ENCODE measurements around the gene GALNT12. TPM values are rescaled to one million over a fixed set of nuclear protein-coding genes. Genes with fewer than 3 reads are reported as not detected.

The GALNT12 gene
- polyA plus RNA-seq, 1 donor (not counting 4 experiments of a cell fraction or from before 2014, with no cell fraction given): 1.8 TPM

DNA sequence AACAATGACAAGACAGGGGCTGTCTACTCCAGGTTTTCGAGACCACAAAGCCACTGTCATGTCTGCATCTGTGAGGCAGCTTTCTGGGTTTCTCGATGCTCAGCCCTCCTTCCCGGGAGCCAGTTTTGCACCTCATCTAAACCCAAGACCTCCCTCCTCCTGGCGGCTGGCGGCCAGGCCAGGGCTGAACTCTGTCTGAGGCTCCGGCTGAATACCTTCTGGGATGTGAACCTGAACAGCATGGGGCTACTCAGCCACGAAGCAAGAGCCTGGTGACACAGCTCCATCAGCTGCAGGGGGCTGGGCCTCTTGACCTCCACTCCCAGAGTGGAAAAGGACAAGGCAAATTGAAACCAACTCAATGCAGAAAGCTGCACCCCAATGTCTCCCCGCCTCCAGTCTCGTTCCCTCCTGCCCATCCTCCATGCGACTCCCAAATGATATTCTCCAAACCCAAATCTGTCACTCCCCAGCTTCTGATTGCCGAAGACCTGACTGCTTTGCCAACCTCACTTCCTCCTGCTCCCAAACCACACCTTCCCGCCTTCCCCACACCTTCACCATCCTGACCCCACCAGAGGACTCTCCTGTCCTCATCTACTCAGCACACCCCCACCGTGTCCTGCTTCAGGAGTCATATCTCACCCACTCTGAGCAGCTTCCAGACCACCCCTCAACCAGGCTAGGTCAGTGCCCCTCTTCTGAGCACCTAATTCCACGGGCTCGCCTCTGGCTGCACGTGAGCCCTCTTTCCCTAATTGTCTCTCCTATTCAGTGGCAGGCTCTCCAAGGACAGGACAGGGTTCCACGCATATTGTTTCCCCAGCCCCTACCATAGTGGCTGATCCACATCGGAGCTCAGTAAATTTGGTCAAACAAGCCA lies 15.6 kb upstream of the GALNT12 start:
- Histone ChIP-seq H3K27me3 (ENCODE audit: control insufficient read depth, extremely low read depth, insufficient read depth, low read length) (no peaks in the 10 kb centered on the region), H3K9me3 (ENCODE audit: control insufficient read depth, low read depth, low read length) (no peaks in the 10 kb centered on the region), H3K4me1 (ENCODE audit: control insufficient read depth, extremely low read depth, insufficient read depth, low read length) (peaks cover 38% of the 10 kb centered on the region), H3K27ac (ENCODE audit: control insufficient read depth, insufficient read depth, low read length) (no peak overlapping the region), H3K79me2 (ENCODE audit: control insufficient read depth, insufficient read depth, low read length) (peaks cover 26% of the 10 kb centered on the region), H3K4me3 (ENCODE audit: control insufficient read depth in 2 of 3, extremely low read depth in 1 of 3, insufficient read depth in 2 of 3, low read depth in 1 of 3, low read length in 3 of 3) (no peak overlapping the region), H3K4me2 (ENCODE audit: control insufficient read depth, extremely low read depth, insufficient read depth, low read depth, low read length) (peak overlapping the region; percentile 44), H4K20me1 (ENCODE audit: control insufficient read depth, extremely low read depth, insufficient read depth, low read length) (no peaks in the 10 kb centered on the region), H3K9me1 (ENCODE audit: control insufficient read depth, extremely low read depth, insufficient read depth, low read length) (no peaks in the 10 kb centered on the region), H3K36me3 (ENCODE audit: control insufficient read depth in 2 of 2, extremely low read depth in 1 of 2, insufficient read depth in 2 of 2, low read length in 2 of 2) (peaks cover 1 to 14% of the 10 kb centered on the region in 2 experiments), H3K9ac (ENCODE audit: control insufficient read depth, extremely low read depth, insufficient read depth, low read length) (peak overlapping the region; percentile 33), H2AFZ (ENCODE audit: control insufficient read depth, low read length) (no peak overlapping the region)
- dilution Hi-C loops (cut with MboI; ENCODE audit: extremely low pct_ligation_motif_present, low sequenced_read_pairs): no loop called here
- TF ChIP-seq EZH2 (IDR thresholded peaks at IDR 0.05; ENCODE audit: low read length): no peak
- TF ChIP-seq, protein P1, sequence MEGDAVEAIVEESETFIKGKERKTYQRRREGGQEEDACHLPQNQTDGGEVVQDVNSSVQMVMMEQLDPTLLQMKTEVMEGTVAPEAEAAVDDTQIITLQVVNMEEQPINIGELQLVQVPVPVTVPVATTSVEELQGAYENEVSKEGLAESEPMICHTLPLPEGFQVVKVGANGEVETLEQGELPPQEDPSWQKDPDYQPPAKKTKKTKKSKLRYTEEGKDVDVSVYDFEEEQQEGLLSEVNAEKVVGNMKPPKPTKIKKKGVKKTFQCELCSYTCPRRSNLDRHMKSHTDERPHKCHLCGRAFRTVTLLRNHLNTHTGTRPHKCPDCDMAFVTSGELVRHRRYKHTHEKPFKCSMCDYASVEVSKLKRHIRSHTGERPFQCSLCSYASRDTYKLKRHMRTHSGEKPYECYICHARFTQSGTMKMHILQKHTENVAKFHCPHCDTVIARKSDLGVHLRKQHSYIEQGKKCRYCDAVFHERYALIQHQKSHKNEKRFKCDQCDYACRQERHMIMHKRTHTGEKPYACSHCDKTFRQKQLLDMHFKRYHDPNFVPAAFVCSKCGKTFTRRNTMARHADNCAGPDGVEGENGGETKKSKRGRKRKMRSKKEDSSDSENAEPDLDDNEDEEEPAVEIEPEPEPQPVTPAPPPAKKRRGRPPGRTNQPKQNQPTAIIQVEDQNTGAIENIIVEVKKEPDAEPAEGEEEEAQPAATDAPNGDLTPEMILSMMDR (optimal IDR thresholded peaks at IDR 0.05 in 1 of 3, IDR thresholded peaks at IDR 0.05 in 1 of 3, conservative IDR thresholded peaks at IDR 0.05 in 1 of 3; ENCODE audit: extremely low read depth in 1 of 3, insufficient read depth in 2 of 3, low read length in 3 of 3): no peak
- FAIRE-seq: no peak
- DNase-seq (ENCODE audit: low read depth, low spot score): no peak

DNA sequence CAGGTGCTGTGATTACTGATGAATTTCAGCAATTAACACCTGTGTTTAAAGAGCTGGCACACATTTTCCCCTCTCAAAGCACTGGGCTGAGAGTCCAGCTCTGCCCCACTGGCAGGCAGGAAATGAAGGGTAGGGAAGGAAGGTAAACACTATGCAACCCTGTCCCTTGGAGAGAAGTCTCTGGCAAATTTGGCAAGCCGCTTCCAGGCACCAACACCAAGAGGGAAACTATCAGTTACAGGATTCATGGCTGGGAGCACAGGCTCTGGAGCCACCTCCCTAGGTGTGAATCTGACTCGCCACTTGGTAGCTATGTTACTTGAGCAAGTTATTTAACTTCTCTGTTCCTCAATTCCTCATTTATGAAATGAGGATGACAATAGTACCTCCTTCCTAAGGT lies 14.4 kb upstream of the GALNT12 start:
- dilution Hi-C loops (cut with MboI; ENCODE audit: extremely low pct_ligation_motif_present, low sequenced_read_pairs): no loop called here
- no peak for DNase-seq (ENCODE audit: low read depth, low spot score)
- Histone ChIP-seq H3K36me3 (ENCODE audit: control insufficient read depth in 2 of 2, extremely low read depth in 1 of 2, insufficient read depth in 2 of 2, low read length in 2 of 2) (peaks cover 1 to 11% of the 10 kb centered on the region in 2 experiments), H3K9me3 (ENCODE audit: control insufficient read depth, low read depth, low read length) (peaks cover 2% of the 10 kb centered on the region), H3K9me1 (ENCODE audit: control insufficient read depth, extremely low read depth, insufficient read depth, low read length) (no peaks in the 10 kb centered on the region), H4K20me1 (ENCODE audit: control insufficient read depth, extremely low read depth, insufficient read depth, low read length) (no peaks in the 10 kb centered on the region), H3K9ac (ENCODE audit: control insufficient read depth, extremely low read depth, insufficient read depth, low read length) (no peak overlapping the region), H2AFZ (ENCODE audit: control insufficient read depth, low read length) (no peak overlapping the region), H3K27me3 (ENCODE audit: control insufficient read depth, extremely low read depth, insufficient read depth, low read length) (no peaks in the 10 kb centered on the region), H3K4me2 (ENCODE audit: control insufficient read depth, extremely low read depth, insufficient read depth, low read depth, low read length) (no peak overlapping the region), H3K4me3 (ENCODE audit: control insufficient read depth in 2 of 3, extremely low read depth in 1 of 3, insufficient read depth in 2 of 3, low read depth in 1 of 3, low read length in 3 of 3) (no peak overlapping the region), H3K79me2 (ENCODE audit: control insufficient read depth, insufficient read depth, low read length) (peaks cover 26% of the 10 kb centered on the region), H3K4me1 (ENCODE audit: control insufficient read depth, extremely low read depth, insufficient read depth, low read length) (peaks cover 38% of the 10 kb centered on the region), H3K27ac (ENCODE audit: control insufficient read depth, insufficient read depth, low read length) (no peak overlapping the region)
- no peak for TF ChIP-seq EZH2 (IDR thresholded peaks at IDR 0.05; ENCODE audit: low read length)
- TF ChIP-seq, protein P1 (optimal IDR thresholded peaks at IDR 0.05 in 1 of 3, IDR thresholded peaks at IDR 0.05 in 1 of 3, conservative IDR thresholded peaks at IDR 0.05 in 1 of 3; ENCODE audit: extremely low read depth in 1 of 3, insufficient read depth in 2 of 3, low read length in 3 of 3): no peak
- FAIRE-seq: no peak
